HepG2 (cell line): ENCODE results near the gene PTGR1. TPM values are rescaled to one million over a fixed set of nuclear protein-coding genes. Genes with fewer than 3 reads are reported as not detected.
A peak's percentile ranks its signal among the peaks of the same experiment; 100 is the strongest.

Source experiments
- ARID3A ChIP-seq: IDR thresholded peaks from 2 replicates; pipeline ENCODE4 v1.6.1; 2012; ENCODE audit warnings: low read depth, low read length, improper control_type of control experiment
- ATF3 ChIP-seq: sonication (generic); formaldehyde crosslinking; IDR thresholded peaks from 2 replicates; pipeline ENCODE4 v1.4.0; 2020; ENCODE audit warnings: missing genetic modification reagents
- ATF7 ChIP-seq, 2 experiments: fragments of 450-650 bp in 1 of 2; sonication (generic) in 1 of 2; formaldehyde crosslinking in 1 of 2; IDR thresholded peaks; 2 replicates each; pipeline versions ENCODE4 v1.4.0 to v1.6.1; 2016 to 2020; ENCODE audit warnings: antibody characterized with exemption in 1 of 2, mild to moderate bottlenecking in 1 of 2, missing genetic modification reagents in 1 of 2
- MTF1 ChIP-seq: sonication (generic); formaldehyde crosslinking; IDR thresholded peaks from 2 replicates; pipeline ENCODE4 v1.5.0; 2020; ENCODE audit warnings: missing genetic modification reagents
- NFYB ChIP-seq: sonication (generic); formaldehyde crosslinking; IDR thresholded peaks from 2 replicates; pipeline ENCODE4 v1.4.0; 2020; ENCODE audit warnings: missing genetic modification reagents
- REPIN1 ChIP-seq: sonication (generic); formaldehyde crosslinking; IDR thresholded peaks from 2 replicates; pipeline ENCODE4 v1.8.0; 2022; ENCODE audit warnings: missing genetic modification reagents, low read depth, mild to moderate bottlenecking, borderline replicate concordance
- TBL1XR1 ChIP-seq: fragments of 150-350 bp; IDR thresholded peaks from 2 replicates; pipeline ENCODE4 v1.6.1; 2014; ENCODE audit warnings: borderline replicate concordance, low read length; ENCODE audit not compliant: partially characterized antibody
- TCF7L2 ChIP-seq: IDR thresholded peaks from 2 replicates; pipeline ENCODE4 v1.6.1; 2011; ENCODE audit warnings: mild to moderate bottlenecking, low read depth, low read length, moderate library complexity
- YEATS4 ChIP-seq: sonication (generic); formaldehyde crosslinking; IDR thresholded peaks from 2 replicates; pipeline ENCODE4 v1.4.0; 2020; ENCODE audit warnings: missing genetic modification reagents, borderline replicate concordance
- ZKSCAN1 ChIP-seq: fragments of 150-350 bp; IDR thresholded peaks from 2 replicates; pipeline ENCODE4 v1.6.1; 2014; ENCODE audit warnings: low read length
- ZMAT3 ChIP-seq: sonication (generic); formaldehyde crosslinking; conservative IDR thresholded peaks from 2 replicates; pipeline ENCODE4 v1.7.0; 2021; ENCODE audit warnings: missing genetic modification reagents
- ZMYM3 ChIP-seq: sonication (generic); formaldehyde crosslinking; IDR thresholded peaks from 2 replicates; pipeline ENCODE4 v1.5.1; 2020; ENCODE audit warnings: mild to moderate bottlenecking, missing genetic modification reagents
- ZMYM4 ChIP-seq: sonication (generic); formaldehyde crosslinking; IDR thresholded peaks from 2 replicates; pipeline ENCODE4 v1.8.1; 2023; ENCODE audit warnings: mild to moderate bottlenecking, missing genetic modification reagents
- ZNF235 ChIP-seq: sonication (generic); formaldehyde crosslinking; IDR thresholded peaks from 2 replicates; pipeline ENCODE4 v1.8.1; 2023; ENCODE audit warnings: mild to moderate bottlenecking, missing genetic modification reagents, borderline replicate concordance
- ZNF460 ChIP-seq: sonication (generic); formaldehyde crosslinking; IDR thresholded peaks from 2 replicates; pipeline ENCODE4 v1.5.1; 2020; ENCODE audit warnings: missing genetic modification reagents, mild to moderate bottlenecking, borderline replicate concordance
- ZNF563 ChIP-seq: sonication (generic); formaldehyde crosslinking; IDR thresholded peaks from 2 replicates; pipeline ENCODE4 v1.8.0; 2022; ENCODE audit warnings: mild to moderate bottlenecking, moderate library complexity, missing genetic modification reagents
- ZNF614 ChIP-seq: IDR thresholded peaks from 2 replicates; pipeline ENCODE4 v1.6.1; 2018; ENCODE audit warnings: missing biosample characterization, missing genetic modification reagents, inconsistent platforms, borderline replicate concordance
- ZNF644 ChIP-seq: IDR thresholded peaks from 2 replicates; pipeline ENCODE4 v1.6.1; 2016; ENCODE audit warnings: low read depth
- ZNF703 ChIP-seq: sonication (generic); formaldehyde crosslinking; IDR thresholded peaks from 2 replicates; pipeline ENCODE4 v1.5.1; 2020; ENCODE audit warnings: missing genetic modification reagents, mild to moderate bottlenecking, moderate library complexity, borderline replicate concordance
- polyA plus RNA-seq, 8 experiments: library from polyadenylated mRNA; depleted of rRNA in 3 of 8; stranded (reverse) in 7 of 8; unstranded in 1 of 8; fragments of >200 nt; fragmentation: Illumina TruSeq in 4 of 8; extraction: Trizol in 4 of 8; gene quantifications; 2 replicates each; pipeline versions ENCODE4 v1.2.1 to v1.2.3, GENCODE V29; 2011 to 2016; ENCODE audit warnings: low read depth in 4 of 8, missing spikeins in 1 of 8, mixed read lengths in 1 of 8; ENCODE audit not compliant: insufficient read depth in 1 of 8
- total RNA-seq, 5 experiments: library from RNA; depleted of rRNA; stranded (reverse); fragments of >200 nt; fragmentation: Illumina TruSeq; extraction: Trizol; gene quantifications; 2 replicates each; pipeline ENCODE4 v1.2.3, GENCODE V29; 2016; ENCODE audit warnings: low read depth in 1 of 5
- TF ChIP-seq, protein P1 (sequence below): sonication (generic); formaldehyde crosslinking; IDR thresholded peaks from 2 replicates; pipeline ENCODE4 v1.5.0; 2020; ENCODE audit warnings: mild to moderate bottlenecking, missing genetic modification reagents
- TF ChIP-seq, protein P2 (sequence below): IDR thresholded peaks from 2 replicates; pipeline ENCODE4 v1.6.1; 2016; ENCODE audit warnings: control low read depth
- TF ChIP-seq, protein P3 (sequence below): IDR thresholded peaks from 2 replicates; pipeline ENCODE4 v1.6.1; 2012; ENCODE audit warnings: low read length, improper control_type of control experiment

Gene PTGR1
- total and polyA plus RNA-seq, 2 of the 13 experiments (the other 11 are each of a cell fraction or from before 2014, with no cell fraction given) = 6.0 to 15.8 TPM

DNA sequence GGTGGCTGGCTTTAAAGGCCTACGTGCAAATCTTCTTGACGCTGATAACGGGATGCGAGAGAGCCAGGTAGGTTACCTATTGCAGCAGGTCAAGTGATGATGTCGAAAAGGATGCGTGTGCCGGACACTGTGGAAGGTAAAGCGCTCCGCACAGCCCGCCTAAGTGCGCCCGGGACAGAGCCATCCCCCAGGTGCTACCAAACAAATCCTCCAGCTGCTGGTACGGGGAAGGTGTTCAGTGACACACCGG lies 31.4 kb upstream of the PTGR1 start (continued):
- no peak for TF ChIP-seq ATF7 (IDR thresholded peaks at IDR 0.05)
- TF ChIP-seq ATF7 (CRISPR knock-in tag; IDR thresholded peaks at IDR 0.05) = no peak
- TF ChIP-seq ZKSCAN1 = no peak; the same call in 1 of the 2 replicates
- TF ChIP-seq, protein P1, sequence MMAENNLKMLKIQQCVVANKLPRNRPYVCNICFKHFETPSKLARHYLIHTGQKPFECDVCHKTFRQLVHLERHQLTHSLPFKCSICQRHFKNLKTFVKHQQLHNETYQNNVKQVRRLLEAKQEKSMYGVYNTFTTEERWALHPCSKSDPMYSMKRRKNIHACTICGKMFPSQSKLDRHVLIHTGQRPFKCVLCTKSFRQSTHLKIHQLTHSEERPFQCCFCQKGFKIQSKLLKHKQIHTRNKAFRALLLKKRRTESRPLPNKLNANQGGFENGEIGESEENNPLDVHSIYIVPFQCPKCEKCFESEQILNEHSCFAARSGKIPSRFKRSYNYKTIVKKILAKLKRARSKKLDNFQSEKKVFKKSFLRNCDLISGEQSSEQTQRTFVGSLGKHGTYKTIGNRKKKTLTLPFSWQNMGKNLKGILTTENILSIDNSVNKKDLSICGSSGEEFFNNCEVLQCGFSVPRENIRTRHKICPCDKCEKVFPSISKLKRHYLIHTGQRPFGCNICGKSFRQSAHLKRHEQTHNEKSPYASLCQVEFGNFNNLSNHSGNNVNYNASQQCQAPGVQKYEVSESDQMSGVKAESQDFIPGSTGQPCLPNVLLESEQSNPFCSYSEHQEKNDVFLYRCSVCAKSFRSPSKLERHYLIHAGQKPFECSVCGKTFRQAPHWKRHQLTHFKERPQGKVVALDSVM (CRISPR knock-in tag) = no peak
- TF ChIP-seq MTF1 (CRISPR knock-in tag) = no peak
- no peak for TF ChIP-seq ZNF703 (CRISPR knock-in tag)
- peak; percentile 97 for TF ChIP-seq ZNF614
- TF ChIP-seq ATF3 (CRISPR knock-in tag) = no peak
- no peak for TF ChIP-seq TCF7L2
- no peak for TF ChIP-seq TBL1XR1
- TF ChIP-seq REPIN1 (CRISPR knock-in tag) = no peak; the same call in 1 of the 2 replicates
- no peak for TF ChIP-seq YEATS4 (CRISPR knock-in tag)
- TF ChIP-seq NFYB (CRISPR knock-in tag) = 0 out of 2 replicates have a peak, but pooled peaks have one; percentile 29
- 0 out of 2 replicates have a peak, but pooled peaks have one; percentile 25 for TF ChIP-seq ZNF235 (CRISPR knock-in tag)
- TF ChIP-seq, protein P2, sequence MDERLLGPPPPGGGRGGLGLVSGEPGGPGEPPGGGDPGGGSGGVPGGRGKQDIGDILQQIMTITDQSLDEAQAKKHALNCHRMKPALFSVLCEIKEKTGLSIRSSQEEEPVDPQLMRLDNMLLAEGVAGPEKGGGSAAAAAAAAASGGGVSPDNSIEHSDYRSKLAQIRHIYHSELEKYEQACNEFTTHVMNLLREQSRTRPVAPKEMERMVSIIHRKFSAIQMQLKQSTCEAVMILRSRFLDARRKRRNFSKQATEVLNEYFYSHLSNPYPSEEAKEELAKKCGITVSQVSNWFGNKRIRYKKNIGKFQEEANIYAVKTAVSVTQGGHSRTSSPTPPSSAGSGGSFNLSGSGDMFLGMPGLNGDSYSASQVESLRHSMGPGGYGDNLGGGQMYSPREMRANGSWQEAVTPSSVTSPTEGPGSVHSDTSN (CRISPR knock-in tag) = no peak
- TF ChIP-seq ZMYM3 (CRISPR knock-in tag) = peak; percentile 63; the same call in 1 of the 2 replicates
- TF ChIP-seq, protein P3, sequence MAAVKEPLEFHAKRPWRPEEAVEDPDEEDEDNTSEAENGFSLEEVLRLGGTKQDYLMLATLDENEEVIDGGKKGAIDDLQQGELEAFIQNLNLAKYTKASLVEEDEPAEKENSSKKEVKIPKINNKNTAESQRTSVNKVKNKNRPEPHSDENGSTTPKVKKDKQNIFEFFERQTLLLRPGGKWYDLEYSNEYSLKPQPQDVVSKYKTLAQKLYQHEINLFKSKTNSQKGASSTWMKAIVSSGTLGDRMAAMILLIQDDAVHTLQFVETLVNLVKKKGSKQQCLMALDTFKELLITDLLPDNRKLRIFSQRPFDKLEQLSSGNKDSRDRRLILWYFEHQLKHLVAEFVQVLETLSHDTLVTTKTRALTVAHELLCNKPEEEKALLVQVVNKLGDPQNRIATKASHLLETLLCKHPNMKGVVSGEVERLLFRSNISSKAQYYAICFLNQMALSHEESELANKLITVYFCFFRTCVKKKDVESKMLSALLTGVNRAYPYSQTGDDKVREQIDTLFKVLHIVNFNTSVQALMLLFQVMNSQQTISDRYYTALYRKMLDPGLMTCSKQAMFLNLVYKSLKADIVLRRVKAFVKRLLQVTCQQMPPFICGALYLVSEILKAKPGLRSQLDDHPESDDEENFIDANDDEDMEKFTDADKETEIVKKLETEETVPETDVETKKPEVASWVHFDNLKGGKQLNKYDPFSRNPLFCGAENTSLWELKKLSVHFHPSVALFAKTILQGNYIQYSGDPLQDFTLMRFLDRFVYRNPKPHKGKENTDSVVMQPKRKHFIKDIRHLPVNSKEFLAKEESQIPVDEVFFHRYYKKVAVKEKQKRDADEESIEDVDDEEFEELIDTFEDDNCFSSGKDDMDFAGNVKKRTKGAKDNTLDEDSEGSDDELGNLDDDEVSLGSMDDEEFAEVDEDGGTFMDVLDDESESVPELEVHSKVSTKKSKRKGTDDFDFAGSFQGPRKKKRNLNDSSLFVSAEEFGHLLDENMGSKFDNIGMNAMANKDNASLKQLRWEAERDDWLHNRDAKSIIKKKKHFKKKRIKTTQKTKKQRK = no peak
- TF ChIP-seq ZMYM4 (CRISPR knock-in tag) = no peak
- 0 out of 2 replicates have a peak, but pooled peaks have one; percentile 36 for TF ChIP-seq ZNF644 (CRISPR knock-in tag)
- peak; percentile 41; the same call in 1 of the 2 replicates for TF ChIP-seq ARID3A
- no peak for TF ChIP-seq ZNF460 (CRISPR knock-in tag)
- no peak for TF ChIP-seq ZNF563
- peak; percentile 86; the same call in 1 of the 2 replicates for TF ChIP-seq ZMAT3 (CRISPR knock-in tag)
